ENCODE measurements around the gene HHEX. TPM values are rescaled to one million over a fixed set of nuclear protein-coding genes. Genes with fewer than 3 reads are reported as not detected.
"Not testable (repeated sequence)": the region's sequence is repeated elsewhere in the genome, so short reads cannot be mapped to it uniquely, and the experiment has no call there.

The HHEX gene
- total RNA-seq, 1 donor from 2014 or later, result not detected

DNA sequence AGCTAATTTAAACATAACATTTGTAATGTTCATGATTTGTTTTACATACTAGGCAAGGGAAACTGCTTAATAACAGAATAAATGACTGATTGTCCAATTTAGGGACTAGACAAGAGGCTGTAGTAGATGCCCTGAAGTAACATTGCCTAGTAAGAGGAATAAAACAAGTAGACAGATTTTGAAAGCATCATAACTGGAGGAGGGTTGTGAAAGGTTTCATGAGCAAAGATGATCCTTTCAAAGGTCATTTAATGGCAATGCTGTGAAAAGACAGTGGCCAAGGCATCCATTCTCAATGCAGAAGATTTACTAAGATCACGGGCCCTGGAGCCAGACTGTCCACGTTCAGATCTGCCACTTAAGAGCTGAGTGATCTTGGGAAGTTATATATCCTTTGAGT is 44.8 kb upstream of the HHEX start:
- H2AFZ ChIP-seq (ENCODE audit: low read depth, low read length), result no peak overlapping the region
- TF ChIP-seq, protein P1, sequence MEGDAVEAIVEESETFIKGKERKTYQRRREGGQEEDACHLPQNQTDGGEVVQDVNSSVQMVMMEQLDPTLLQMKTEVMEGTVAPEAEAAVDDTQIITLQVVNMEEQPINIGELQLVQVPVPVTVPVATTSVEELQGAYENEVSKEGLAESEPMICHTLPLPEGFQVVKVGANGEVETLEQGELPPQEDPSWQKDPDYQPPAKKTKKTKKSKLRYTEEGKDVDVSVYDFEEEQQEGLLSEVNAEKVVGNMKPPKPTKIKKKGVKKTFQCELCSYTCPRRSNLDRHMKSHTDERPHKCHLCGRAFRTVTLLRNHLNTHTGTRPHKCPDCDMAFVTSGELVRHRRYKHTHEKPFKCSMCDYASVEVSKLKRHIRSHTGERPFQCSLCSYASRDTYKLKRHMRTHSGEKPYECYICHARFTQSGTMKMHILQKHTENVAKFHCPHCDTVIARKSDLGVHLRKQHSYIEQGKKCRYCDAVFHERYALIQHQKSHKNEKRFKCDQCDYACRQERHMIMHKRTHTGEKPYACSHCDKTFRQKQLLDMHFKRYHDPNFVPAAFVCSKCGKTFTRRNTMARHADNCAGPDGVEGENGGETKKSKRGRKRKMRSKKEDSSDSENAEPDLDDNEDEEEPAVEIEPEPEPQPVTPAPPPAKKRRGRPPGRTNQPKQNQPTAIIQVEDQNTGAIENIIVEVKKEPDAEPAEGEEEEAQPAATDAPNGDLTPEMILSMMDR (IDR thresholded peaks at IDR 0.05; ENCODE audit: insufficient read depth, low read depth, low read length), result no peak
- TF ChIP-seq EZH2 (IDR thresholded peaks at IDR 0.05; ENCODE audit: insufficient read depth, low read length), result no peak
- no peaks in the 10 kb centered on the region for H3K79me2 ChIP-seq (ENCODE audit: insufficient read depth, low read length)
- H4K20me1 ChIP-seq (ENCODE audit: insufficient read depth, low read length), result no peaks in the 10 kb centered on the region
- no peak overlapping the region for H3K27ac ChIP-seq (ENCODE audit: low read depth, low read length)
- Mint-ChIP-seq H3K27me3 (ENCODE audit: low read depth, unreplicated experiment) (no peaks in the 10 kb centered on the region), H3K9me3 (ENCODE audit: unreplicated experiment) (no peaks in the 10 kb centered on the region), H3K27ac (ENCODE audit: unreplicated experiment) (no peak overlapping the region), H3K36me3 (ENCODE audit: low read depth, unreplicated experiment) (no peaks in the 10 kb centered on the region), H3K4me3 (ENCODE audit: unreplicated experiment) (no peak overlapping the region), H3K4me1 (ENCODE audit: low read depth, unreplicated experiment) (no peaks in the 10 kb centered on the region)
- peaks cover 2% of the 10 kb centered on the region for H3K4me1 ChIP-seq (ENCODE audit: insufficient read depth, low read length)
- DNase-seq (ENCODE audit: low read depth) (no peak), FAIRE-seq (no peak)
- H3K9ac ChIP-seq (ENCODE audit: low read length), result no peak overlapping the region
- no peaks in the 10 kb centered on the region for H3K27me3 ChIP-seq (ENCODE audit: insufficient read depth, low read length)
- H3K4me2 ChIP-seq (ENCODE audit: low read length), result no peak overlapping the region
- H3K36me3 ChIP-seq (ENCODE audit: insufficient read depth, low read length), result peaks cover 6% of the 10 kb centered on the region
- H3K4me3 ChIP-seq (ENCODE audit: insufficient read depth, low read depth, low read length), result no peak overlapping the region
- H3K9me3 ChIP-seq (ENCODE audit: insufficient read depth, low read depth, low read length), result no peaks in the 10 kb centered on the region

DNA sequence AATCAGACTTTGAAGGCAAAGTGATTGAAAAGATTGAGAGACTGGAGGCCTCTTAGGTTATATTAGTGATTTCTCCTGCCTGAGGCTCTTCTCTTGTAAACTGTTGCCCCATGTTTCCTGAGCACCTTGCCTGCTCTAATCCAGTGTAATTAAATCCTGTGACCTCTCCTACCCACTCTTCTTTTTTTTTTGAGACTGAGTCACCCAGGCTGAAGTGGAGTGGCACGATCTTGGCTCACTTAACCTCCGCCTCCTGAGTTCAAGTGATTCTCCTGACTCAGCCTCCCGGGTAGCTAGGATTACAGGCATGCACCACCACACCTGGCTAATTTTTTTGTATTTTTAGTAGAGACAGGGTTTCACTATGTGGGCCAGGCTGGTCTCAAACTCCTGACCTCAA is 38.9 kb upstream of the HHEX start:
- not testable (repeated sequence) for DNase-seq (ENCODE audit: low read depth); H3K36me3 Mint-ChIP-seq (ENCODE audit: low read depth, unreplicated experiment); H3K27ac ChIP-seq (ENCODE audit: low read depth, low read length); H3K4me3 Mint-ChIP-seq (ENCODE audit: unreplicated experiment); H4K20me1 ChIP-seq (ENCODE audit: insufficient read depth, low read length); H3K9ac ChIP-seq (ENCODE audit: low read length); H3K27me3 Mint-ChIP-seq (ENCODE audit: low read depth, unreplicated experiment); H2AFZ ChIP-seq (ENCODE audit: low read depth, low read length); H3K4me1 ChIP-seq (ENCODE audit: insufficient read depth, low read length); H3K4me2 ChIP-seq (ENCODE audit: low read length); FAIRE-seq; H3K27ac Mint-ChIP-seq (ENCODE audit: unreplicated experiment); H3K9me3 ChIP-seq (ENCODE audit: insufficient read depth, low read depth, low read length); H3K79me2 ChIP-seq (ENCODE audit: insufficient read depth, low read length); H3K27me3 ChIP-seq (ENCODE audit: insufficient read depth, low read length); H3K9me3 Mint-ChIP-seq (ENCODE audit: unreplicated experiment); H3K4me1 Mint-ChIP-seq (ENCODE audit: low read depth, unreplicated experiment); H3K4me3 ChIP-seq (ENCODE audit: insufficient read depth, low read depth, low read length)
- peaks cover 21% of the 10 kb centered on the region for H3K36me3 ChIP-seq (ENCODE audit: insufficient read depth, low read length)

DNA sequence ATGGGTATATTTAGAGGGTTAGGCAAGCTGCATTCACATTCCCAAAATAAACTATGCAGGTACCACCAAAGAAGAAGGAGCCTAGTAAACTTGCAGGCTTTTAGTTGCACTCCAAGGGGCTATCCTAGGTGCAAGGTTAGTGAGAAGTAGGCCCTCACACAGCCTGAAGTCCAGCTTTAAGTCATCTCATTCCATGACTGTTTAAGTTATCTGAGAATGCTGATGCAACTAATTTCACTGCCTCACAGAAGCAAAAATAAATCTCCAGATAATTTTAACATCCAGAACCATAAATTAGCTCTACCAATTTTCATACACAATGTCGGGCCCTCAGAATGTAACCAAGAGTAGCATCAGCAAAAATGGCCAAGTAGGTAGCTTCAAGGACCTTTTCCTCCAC is 34.3 kb upstream of the HHEX start:
- Histone ChIP-seq H4K20me1 (ENCODE audit: insufficient read depth, low read length) (no peaks in the 10 kb centered on the region), H3K4me2 (ENCODE audit: low read length) (no peak overlapping the region), H3K4me3 (ENCODE audit: insufficient read depth, low read depth, low read length) (no peak overlapping the region), H3K36me3 (ENCODE audit: insufficient read depth, low read length) (peaks cover 12% of the 10 kb centered on the region), H2AFZ (ENCODE audit: low read depth, low read length) (no peak overlapping the region), H3K9ac (ENCODE audit: low read length) (no peak overlapping the region), H3K79me2 (ENCODE audit: insufficient read depth, low read length) (no peaks in the 10 kb centered on the region), H3K9me3 (ENCODE audit: insufficient read depth, low read depth, low read length) (no peaks in the 10 kb centered on the region), H3K4me1 (ENCODE audit: insufficient read depth, low read length) (no peaks in the 10 kb centered on the region), H3K27me3 (ENCODE audit: insufficient read depth, low read length) (no peaks in the 10 kb centered on the region), H3K27ac (ENCODE audit: low read depth, low read length) (no peak overlapping the region)
- Mint-ChIP-seq H3K36me3 (ENCODE audit: low read depth, unreplicated experiment) (no peaks in the 10 kb centered on the region), H3K27me3 (ENCODE audit: low read depth, unreplicated experiment) (no peaks in the 10 kb centered on the region), H3K4me1 (ENCODE audit: low read depth, unreplicated experiment) (no peaks in the 10 kb centered on the region), H3K27ac (ENCODE audit: unreplicated experiment) (no peak overlapping the region), H3K9me3 (ENCODE audit: unreplicated experiment) (peaks cover 4% of the 10 kb centered on the region), H3K4me3 (ENCODE audit: unreplicated experiment) (no peak overlapping the region)
- DNase-seq (ENCODE audit: low read depth) (no peak), FAIRE-seq (no peak)
- TF ChIP-seq, protein P1 (IDR thresholded peaks at IDR 0.05; ENCODE audit: insufficient read depth, low read depth, low read length), result no peak
- no peak for TF ChIP-seq EZH2 (IDR thresholded peaks at IDR 0.05; ENCODE audit: insufficient read depth, low read length)

Measured in astrocyte (in vitro differentiated cells and primary cell).